ENCODE data around the gene TAS1R1.

GRCh38 chr1:6569033-6569432, 13.9 kb downstream of the TAS1R1 start:
- no peak for TF ChIP-seq CTCF (IDR thresholded peaks at IDR 0.05; ENCODE audit: low read depth, low read length, poor library complexity, severe bottlenecking)
- TF ChIP-seq EZH2phosphoT487 (IDR thresholded peaks at IDR 0.05; ENCODE audit: borderline replicate concordance, low read length) = no peak
